GM18517 (cell line): ENCODE results near the gene ABCA7.
"Not testable (repeated sequence)": the region's sequence is repeated elsewhere in the genome, so short reads cannot be mapped to it uniquely, and the experiment has no call there.

Source experiments
- ATAC-seq: cut with Tn5 transposase; IDR thresholded peaks from one replicate; pipeline ENCODE4 v1.9.1; 2021; ENCODE audit warnings: mild to moderate bottlenecking, moderate library complexity; ENCODE audit not compliant: unreplicated experiment

ABCA7 gene

GRCh38 chr19:1104311-1105007 lies 64.6 kb downstream of the ABCA7 start:
- no peak for ATAC-seq

- ATAC-seq, result no peak
These were observed 65.3 kb downstream of the ABCA7 start for GRCh38 chr19:1105008-1105872.

GRCh38 chr19:1105873-1106840 lies 66.2 kb downstream of the ABCA7 start:
- no peak for ATAC-seq

GRCh38 chr19:1106841-1107660 lies 67.1 kb downstream of the ABCA7 start:
- ATAC-seq, result no peak

- ATAC-seq, result no peak
These were observed 67.9 kb downstream of the ABCA7 start for GRCh38 chr19:1107661-1108261.

GRCh38 chr19:1108291-1109031 lies 68.6 kb downstream of the ABCA7 start:
- ATAC-seq, result no peak

GRCh38 chr19:1109032-1109551 lies 69.2 kb downstream of the ABCA7 start:
- ATAC-seq, result no peak

GRCh38 chr19:1109697-1110671 lies 70.1 kb downstream of the ABCA7 start:
- ATAC-seq, result no peak

- no peak for ATAC-seq
These were observed 71.1 kb downstream of the ABCA7 start for GRCh38 chr19:1110809-1111640.

- no peak for ATAC-seq
These were observed 71.8 kb downstream of the ABCA7 start for GRCh38 chr19:1111641-1112267.

GRCh38 chr19:1112268-1113029 lies 72.5 kb downstream of the ABCA7 start:
- no peak for ATAC-seq

- ATAC-seq, result no peak
These were observed 73.4 kb downstream of the ABCA7 start for GRCh38 chr19:1113030-1113985.

- no peak for ATAC-seq
These were observed 74.1 kb downstream of the ABCA7 start for GRCh38 chr19:1113986-1114483.

- not testable (repeated sequence) for ATAC-seq
These were observed 74.8 kb downstream of the ABCA7 start for GRCh38 chr19:1114728-1115127.
